NCI-H1048 (cell line): ENCODE data around the gene SIX3.

Source experiments
- DNase-seq: peaks from one replicate; lab custom pipeline; 2025; lab: John Stamatoyannopoulos, UW

SIX3 gene

DNA sequence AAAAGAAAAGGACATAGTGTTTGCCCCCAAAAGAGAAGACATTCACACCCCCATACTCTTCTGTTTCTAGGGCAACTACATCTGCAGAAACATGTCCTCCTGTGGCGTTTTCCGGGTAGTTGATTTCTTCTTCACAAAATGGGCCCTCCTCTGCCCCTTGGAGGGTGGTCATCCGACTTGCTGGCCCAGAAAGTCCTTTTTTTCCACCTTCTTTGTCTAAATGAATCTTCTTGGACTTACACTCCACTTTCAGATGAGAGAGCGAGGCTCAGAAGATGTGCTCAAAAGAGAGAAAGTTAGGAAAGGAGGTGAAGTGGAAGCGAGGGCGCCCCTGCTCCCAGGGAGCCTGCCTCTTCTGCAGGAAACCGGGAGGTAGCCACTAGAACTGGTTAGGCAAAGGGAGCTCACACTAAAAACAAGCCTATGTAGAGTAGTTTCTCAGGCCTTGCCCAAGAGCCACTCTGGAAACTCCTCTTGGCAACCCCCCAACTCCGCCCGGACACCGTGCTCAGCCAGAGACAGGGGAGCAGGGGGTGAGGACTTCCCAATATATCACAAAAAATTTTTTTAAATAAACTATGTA, 10.2 kb upstream of the SIX3 start:
- DNase-seq = no peak

DNA sequence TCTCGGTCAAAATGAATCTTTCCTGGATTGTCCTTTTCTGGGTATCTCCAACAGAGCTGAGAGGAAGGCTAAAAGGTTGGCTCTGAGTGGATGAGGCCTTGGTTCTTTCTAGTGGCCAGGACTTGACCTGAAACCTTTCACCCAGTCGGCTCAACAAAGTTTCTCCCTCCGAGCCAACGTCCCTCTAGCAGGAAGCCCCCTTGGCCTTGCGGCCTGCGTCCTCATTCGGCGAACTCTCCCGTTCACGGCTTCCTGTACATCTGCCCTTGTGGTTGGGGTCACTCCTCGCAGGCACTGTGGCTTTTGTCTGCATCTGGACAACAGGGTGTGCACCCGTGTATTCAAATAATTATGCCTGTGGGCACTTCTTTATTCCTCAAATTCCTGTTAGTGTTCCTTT, 9.4 kb upstream of the SIX3 start:
- DNase-seq = no peak

DNA sequence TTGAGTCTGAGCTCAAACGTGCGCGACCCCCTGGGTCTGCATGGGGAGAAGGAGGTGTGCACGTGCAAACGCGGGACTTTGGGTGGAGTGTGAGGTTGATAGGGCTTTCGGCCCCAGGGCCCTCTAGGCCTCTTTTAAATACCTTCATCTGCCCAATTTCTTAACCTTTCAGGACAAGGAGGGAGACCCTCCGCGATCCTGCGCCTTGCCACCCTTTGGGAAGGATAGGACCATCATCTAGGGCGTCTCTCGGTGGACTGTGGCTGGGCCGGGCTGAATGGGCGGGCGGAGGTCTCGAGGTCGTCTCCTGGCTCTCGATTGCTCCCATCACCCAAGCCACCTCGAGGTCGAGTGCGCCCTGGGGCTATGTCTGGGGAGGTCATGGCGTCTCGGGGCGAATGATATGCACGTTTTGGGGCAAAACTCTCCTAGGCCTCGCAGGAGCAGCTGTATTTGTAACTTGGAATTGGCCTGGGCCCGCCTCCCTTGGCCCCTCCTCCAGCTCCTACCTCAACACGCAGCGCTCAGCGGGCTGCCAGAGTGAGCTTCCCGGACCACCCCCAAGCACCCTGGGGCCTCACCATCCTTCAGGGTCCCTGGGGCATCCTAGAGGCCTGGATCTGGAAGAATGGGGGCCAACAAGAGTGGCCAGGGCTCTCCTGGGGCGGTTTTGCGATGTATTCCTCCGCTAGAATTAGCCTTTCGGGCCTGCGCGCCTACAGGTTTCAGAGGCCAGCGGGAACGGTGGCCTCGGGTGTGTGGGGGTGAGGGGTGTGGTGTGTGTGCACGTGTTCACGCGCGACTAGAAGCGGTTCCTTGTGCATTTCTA, 8.7 kb upstream of the SIX3 start:
- no peak for DNase-seq

DNA sequence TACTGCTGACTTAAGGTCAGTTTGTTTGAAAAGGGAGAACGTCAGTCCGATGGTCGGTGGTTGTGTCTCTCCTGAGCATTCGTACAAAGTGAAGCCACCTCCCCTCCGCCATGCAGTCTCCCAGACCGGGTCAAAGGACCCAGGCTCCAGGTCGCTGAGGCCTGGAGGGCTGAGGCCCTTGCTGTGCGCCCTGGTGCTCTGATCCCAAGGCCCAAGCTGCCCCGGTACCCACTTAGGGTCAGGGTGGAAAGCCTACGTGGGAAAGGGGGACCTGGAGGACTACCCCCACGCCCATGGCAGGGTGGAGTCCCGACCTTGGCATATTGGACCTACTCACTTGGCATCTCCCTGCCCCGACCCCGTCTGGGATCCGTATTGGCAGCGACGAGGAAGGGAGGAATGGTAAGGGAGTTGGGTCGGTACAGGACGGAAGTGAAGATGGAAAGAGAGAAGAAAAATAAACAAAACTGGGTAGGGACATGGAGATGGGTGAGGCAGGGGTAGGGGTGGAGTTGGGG, 8.0 kb upstream of the SIX3 start:
- DNase-seq = no peak

DNA sequence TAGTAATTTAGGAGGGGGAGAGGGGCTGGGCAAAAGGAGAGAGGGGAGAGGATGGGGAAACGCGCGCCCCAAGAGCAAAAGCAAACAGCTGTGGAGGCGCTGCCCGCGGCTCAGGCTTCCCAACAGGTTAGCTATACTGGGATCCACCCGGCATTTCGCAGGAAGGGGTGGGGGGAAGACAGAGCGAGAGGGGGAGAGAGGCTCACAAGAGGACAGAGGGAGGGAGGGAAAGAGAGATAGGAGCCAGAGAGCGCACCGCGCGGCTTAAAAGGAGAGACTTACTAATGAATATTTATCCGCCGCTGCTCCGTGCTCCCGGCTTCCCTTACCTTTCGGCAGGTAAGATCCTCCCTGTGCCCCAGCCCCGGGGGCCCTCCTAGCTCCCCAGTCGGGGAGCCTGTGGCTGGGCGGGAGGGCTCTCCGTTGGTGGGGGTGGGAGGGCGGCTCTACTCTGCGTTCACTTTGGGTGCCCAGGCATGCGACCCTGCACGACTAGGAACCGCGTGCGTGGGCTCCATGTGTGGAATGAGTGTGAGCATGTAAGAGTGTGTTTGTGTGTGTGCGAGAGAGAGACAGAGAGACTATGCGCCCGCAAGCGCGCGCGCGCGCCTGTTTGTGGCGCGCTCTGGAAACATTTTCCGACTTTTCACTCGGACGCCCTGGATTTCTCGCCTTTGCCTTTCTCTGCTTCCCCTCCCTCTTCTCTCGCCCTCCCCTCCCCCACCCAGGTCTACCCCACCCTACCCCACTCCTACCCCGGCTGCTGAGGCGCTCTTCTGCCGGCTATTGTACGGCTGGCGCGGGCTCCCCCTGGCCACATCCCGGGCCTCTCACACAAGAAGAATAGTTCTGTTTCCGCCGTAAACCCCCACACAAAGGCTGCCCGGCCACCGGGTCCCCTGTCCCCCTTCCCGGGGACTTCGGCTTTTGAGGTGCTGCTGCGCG, 7.2 kb upstream of the SIX3 start:
- DNase-seq = no peak

DNA sequence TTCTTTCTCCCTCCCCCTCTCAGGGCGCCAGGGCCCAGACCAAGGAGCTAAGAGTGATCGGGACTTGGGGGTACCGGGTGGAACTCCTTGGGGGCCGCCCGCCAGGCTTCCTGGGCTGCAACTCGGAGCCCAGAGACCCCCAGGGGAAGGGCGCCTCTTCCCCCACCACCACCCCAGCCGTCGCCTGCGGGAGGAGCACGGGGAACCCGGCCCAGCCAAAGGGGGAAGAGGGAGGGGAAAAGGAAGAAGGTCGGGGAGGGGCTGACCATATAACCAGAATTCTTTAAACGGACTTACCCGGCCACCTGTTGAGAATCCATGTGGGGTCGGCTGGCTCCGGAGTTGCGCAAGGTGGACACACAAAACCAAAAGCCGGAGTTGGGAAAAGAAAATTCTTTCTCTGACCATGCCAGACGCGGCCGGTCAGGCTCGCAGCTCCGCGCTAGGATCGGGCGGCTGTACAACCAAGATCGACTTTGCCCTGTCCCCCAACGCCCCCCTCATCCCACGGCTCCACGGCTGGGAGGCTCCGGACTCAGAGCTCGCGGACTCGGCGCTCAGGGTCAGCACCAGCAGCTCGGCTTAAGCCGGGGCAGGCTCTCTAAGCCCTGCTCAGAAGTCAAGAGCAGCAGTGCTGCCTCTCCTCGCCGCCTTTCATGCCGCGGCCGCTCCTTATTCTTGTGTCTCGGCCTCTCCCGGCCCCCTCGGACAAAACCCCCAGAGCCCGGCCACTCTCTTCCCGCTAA, 6.3 kb upstream of the SIX3 start:
- no peak for DNase-seq

DNA sequence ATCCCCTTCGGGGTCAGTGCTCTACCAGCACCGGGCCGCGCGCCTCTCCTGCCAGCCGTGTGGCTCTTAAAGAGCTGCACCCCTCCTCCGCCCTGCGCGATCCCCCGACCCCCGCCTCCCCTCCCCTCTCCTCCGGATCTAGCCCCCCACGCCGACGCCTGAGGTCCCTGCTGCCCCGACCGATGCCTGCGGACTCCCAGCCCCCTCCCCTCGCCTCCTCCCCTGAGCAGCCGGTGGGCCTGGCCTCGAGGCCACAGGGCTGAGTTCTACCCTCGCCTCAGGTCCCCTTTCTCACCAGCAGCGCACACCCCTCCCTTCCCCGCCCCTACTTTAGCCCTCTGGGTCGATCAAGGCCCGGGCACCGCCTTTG, 5.8 kb upstream of the SIX3 start:
- DNase-seq = no peak

DNA sequence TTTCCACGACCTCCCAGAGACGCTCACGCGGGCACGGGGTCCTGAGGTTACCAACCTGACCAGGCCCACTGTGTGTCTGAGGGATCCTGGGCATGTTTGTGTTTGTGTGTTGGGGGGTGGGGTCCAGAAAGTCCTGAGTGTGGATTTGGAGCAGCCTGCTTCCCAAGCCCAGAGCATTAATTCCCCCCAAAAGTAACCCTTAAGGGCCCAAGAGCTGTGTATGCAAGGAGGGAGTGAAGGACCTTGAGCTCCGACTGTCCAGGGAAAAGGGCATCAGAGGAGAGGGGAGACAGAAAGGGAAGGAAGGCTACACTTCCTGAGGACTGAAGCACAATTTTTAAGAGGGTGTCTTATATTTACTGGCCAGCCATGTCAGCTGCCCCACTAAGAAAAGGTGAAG, 5.2 kb upstream of the SIX3 start:
- no peak for DNase-seq

DNA sequence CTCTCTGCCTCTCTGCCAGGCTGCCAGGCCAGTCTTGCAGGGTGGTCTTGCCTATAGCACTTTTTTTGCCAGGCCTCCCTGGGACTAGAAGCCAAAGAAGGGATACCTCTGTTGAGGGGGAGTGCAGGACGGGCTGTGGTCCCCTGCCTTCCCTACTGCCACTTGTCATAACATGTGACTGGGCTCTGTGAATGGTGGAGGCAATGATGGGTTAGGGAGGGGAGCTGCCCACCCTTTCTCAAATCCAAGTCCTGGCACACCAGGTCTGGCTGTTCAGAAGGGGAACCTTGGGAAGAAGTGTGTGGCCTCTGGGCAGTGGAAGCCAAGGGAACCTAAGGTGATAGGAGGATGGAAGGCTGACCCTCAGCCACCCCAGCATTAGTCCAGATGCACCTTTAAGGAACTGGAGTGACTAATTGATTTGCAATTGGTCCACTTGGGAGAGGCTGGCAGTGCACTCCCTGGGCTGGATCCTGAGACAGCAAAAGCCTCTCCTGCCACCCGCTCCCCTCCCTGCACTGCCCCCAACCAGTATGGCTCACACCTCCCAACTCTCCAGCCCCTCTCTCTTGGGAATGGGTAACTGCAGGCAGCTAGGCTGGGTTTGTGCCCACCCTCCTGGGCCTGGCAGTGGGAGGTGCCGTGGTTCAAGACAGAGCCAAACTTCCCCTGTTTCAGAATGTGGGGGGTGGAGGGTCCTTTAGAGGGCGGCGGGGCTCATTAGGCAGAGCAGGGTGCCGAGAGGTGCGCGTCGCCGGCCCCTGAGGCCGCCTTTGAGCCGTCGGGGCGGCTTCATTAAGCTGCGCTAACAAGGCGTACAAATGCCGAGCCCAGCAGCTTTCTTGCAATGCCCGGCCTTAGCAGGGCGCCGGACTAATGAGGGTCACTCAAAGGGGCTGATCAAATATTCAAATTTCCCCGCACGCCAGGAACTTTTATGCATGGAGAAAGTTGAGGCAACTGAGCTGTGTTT, 4.5 kb upstream of the SIX3 start:
- DNase-seq = no peak

DNA sequence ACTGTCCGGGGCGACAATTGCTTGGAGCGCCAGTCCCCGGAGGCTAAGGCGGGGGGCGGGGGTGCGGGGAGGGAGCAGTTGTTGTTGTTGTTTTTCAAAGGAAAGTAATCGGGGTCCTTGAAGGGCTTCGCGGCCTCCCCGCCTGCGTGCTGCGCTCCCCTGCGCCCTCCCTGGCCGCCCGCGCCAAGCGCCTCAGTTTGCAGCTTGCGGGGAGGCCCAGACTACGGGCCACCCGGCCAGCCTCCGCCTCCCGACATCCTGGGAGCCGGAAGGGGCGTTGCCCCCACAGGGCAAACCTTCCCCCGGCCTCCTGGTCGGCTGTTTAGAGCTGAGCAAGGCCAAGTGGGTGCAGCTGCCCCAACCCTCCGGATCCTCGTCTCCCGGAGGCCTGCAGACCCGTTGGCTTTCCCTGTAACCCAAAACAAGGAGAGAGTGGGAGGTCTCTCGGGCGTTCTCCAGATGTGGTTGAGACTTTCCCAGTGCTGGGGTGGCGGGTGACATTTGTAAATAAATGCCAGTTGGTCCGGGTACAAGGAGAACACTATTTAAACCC, 3.7 kb upstream of the SIX3 start:
- no peak for DNase-seq

DNA sequence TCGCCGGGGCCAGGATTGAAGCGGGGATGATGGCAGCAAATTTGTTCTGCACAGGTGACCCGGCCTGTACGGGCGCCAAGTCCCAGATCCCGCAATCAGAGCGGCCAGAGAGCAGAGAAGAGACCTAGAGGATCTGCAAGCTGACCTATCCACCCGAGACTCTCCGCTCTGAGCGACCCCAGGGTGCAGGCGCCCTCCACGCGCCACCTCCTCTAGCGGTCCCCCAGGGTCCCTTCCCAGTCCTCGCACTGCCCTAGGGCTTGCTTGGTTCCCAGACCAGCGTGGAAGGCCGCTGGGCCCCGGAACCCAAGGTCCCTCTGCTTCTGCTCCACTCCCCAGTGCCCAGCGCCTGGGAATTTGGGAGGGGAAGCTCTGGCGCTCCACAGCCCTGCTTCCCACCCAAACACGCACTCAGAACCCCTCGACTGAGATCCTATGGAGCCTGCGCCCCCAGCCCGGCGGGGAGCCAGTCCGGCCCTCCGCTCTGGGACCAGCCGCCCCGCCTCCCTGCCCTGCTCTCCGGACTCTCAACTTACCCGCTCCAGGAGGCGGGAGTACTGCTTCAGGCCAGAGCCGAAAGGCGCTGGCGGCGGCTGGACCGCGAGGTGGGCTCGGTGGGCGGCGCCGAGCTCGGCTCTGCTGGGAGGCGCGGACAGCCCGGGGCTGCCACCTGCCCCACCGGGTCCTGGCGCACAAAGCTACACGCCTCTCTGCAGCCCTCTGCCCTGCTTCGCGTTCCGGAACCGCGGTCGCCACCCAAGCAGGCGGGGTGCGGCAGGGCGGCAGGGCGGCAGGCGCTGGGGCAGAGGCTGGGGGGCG, 3.0 kb upstream of the SIX3 start:
- DNase-seq = no peak

DNA sequence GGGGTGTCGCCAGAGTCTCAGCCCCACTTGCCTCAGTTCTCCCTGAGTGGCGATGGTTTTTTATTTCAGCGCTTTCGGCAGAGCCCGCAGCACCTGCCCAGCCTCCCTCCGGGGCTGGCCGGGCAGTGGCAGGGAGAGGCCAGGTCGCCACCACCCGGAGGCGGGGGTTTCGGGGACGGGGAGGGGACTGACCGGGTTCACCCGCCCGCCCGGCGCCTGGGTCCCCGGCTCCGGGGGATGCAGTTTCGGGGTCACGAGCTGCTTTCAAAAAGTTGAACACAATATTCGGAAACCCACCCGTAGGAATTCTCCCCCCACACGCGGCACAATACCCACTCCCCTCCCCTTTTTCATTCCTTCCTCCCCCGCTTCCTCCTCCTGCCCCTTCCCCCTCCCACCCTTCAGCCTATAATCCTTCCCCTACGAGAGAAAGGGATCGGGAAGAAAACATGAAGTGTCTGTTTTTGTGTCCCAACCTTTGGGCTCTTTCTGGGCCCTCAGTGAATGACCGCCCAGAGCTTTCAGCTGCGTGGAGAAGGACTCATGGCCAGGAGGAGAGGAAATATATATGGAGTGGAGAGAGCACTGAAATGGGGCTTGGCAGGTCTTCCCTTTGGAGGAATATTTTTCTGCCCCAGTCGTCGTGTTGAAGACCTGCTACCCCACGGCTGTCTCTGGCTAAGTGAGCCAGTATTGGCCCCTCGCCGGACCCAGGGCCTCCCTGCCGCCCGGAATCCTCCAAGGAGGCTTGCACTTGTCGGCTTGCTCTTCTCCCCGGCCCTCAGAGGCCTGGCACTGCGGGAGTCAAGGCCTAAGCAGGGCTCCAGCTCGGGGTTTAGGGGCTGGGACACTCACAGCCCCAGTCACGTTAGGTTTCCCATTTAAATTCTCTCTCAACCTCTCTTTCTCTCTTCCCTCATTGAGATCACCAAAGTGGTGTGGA, 2.1 kb upstream of the SIX3 start:
- no peak for DNase-seq

DNA sequence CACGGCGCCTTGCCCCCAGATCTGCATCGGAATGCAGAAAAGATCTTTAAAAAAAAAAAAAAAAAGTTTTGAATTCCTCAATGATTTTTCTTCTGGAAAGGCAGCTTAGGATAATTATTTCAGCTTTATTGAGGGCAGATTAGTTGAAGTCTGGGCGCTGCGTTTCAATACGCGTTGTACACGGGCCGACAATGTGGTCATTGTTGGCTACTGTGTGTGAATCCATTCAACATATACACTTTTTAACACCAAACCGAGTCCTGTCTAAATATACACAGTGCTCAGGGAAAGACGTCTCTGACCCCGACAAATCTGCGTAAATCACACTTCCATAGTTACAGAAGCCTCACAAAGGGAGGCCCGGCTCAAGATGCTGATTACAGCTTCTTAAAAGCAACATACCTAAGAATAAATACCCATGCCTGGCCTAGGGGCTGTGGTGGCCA, 1.4 kb upstream of the SIX3 start:
- DNase-seq = no peak

DNA sequence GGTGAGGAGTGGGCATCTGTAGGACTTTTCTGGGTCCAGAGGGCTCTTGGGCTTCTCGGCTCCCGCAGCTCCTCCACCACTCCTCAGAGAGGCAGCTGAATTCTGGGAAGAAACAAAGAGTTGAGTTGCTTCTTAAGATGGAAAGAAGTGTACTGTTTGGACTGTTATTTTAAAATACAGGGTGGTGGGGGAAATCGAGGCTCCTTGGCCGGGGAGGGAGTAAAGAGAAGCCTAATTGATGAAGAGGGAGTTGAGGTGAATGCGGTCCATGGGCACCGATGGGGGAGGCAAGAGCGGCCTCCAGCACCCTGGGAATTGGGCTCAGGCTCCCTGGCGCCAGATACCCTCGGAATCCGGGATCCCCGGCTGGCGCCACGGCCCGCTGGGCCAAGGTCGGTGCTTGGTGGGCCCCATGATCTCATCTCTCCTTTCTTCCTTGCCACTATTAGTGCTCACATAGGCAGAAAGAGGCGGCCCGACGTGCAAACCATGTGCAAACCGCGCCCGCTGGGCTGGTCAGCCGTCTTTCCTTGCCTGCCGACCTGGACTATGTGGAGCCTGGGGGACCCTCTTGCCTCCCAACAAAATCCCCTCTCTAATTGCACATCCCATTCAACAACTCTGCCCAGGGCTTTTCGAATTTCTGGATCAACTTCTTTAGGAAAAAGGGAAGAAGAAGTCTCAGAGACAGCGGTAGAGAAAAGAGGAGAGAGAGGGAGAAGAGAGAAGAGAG, 604 bp upstream of the SIX3 start:
- no peak for DNase-seq

DNA sequence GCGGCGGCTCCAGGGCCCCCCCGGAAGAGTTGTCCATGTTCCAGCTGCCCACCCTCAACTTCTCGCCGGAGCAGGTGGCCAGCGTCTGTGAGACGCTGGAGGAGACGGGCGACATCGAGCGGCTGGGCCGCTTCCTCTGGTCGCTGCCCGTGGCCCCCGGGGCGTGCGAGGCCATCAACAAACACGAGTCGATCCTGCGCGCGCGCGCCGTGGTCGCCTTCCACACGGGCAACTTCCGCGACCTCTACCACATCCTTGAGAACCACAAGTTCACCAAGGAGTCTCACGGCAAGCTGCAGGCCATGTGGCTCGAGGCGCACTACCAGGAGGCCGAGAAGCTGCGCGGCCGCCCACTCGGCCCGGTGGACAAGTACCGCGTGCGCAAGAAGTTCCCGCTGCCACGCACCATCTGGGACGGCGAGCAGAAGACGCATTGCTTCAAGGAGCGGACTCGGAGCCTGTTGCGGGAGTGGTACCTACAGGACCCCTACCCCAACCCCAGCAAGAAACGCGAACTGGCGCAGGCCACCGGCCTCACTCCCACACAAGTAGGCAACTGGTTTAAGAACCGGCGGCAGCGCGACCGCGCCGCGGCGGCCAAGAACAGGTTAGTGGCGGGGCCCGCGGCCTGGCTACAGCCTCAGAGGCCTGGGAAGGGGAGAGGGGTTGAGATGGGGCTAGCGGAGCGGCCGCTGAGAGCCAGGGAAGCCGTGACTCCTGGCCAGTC, 965 bp downstream of the SIX3 start:
- DNase-seq = no peak

DNA sequence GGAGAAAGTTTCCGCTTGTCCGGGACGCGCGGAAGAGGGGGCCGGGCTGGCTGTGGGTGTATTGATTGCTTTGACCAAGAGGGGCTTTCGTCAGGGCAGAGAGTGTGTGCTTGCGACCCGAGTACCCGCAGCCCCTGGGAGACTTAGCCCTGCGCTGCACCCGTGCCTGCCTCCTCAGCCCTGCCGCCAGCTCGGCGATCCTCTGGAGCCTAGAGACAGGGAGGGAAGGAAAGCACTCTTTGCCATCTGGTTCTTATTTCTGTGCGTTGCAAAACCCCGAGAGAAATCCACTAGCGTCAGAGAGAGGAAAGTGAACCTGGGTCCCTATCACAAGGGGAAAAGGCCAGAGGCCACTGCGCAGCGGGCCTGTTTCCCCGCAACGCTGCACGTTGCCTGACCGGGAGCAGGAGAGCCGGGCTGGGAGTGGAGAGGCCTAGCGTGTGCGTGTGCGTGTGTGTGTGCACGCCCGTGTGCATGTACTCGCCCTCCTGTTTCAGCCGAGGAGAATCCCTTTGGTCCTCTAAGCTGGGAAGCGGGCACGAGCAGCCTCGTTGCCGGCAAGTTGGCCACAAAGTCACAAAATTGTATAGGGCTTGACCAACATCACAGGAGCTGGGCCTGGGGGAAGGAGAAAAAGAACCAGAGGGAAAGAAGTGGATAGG, 1.7 kb downstream of the SIX3 start:
- DNase-seq = no peak
